ENCODE results near the gene LPP.
A peak's percentile ranks its signal among the peaks of the same experiment; 100 is the strongest.

Gene LPP

DNA sequence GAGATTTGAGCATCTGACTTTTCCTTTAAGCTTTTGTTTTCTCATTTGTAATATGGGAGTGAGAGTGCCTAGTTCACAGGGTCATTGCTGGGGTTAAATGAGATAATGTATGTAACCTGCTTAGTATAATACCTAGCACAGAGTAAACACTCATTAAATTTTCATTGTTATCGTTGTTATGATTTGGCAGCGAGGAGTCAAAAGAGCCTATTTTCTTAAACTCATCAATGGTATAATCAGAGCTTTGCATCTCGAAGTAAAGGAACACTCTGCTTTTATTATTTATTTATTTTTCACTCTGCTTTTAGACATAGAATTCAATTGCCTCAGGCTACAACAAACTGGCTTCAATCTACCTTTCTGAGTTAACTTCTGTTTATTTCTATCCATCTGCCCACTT lies 52.8 kb downstream of the LPP start:
- Histone ChIP-seq H3K4me2 (ENCODE audit: low read length) (no peak overlapping the region), H3K9me2 (ENCODE audit: low read depth, low read length) (no peaks in the 10 kb centered on the region), H3K79me2 (ENCODE audit: insufficient read depth, low read length) (no peaks in the 10 kb centered on the region), H3K36me3 (ENCODE audit: insufficient read depth, low read length) (no peaks in the 10 kb centered on the region), H4K20me1 (ENCODE audit: insufficient read depth, low read length) (no peaks in the 10 kb centered on the region), H3K9me3 (ENCODE audit: low read length) (no peaks in the 10 kb centered on the region), H3K9ac (ENCODE audit: low read length) (no peak overlapping the region; the same call in 1 of the 2 replicates), H3K4me3 (ENCODE audit: low read depth, low read length, poor library complexity, severe bottlenecking) (no peak overlapping the region), H3K27me3 (ENCODE audit: insufficient read depth, low read length) (no peaks in the 10 kb centered on the region), H3F3A (ENCODE audit: insufficient read depth, low read length) (peaks cover 3% of the 10 kb centered on the region; the same call in 1 of the 2 replicates), H2AFZ (ENCODE audit: low read length) (no peak overlapping the region), H3K27ac (ENCODE audit: low read depth, low read length, poor library complexity, severe bottlenecking) (peak overlapping the region; percentile 56), H3K4me1 (ENCODE audit: insufficient read depth, low read length, severe bottlenecking) (peaks cover 47% of the 10 kb centered on the region)
- TF ChIP-seq, protein P1, sequence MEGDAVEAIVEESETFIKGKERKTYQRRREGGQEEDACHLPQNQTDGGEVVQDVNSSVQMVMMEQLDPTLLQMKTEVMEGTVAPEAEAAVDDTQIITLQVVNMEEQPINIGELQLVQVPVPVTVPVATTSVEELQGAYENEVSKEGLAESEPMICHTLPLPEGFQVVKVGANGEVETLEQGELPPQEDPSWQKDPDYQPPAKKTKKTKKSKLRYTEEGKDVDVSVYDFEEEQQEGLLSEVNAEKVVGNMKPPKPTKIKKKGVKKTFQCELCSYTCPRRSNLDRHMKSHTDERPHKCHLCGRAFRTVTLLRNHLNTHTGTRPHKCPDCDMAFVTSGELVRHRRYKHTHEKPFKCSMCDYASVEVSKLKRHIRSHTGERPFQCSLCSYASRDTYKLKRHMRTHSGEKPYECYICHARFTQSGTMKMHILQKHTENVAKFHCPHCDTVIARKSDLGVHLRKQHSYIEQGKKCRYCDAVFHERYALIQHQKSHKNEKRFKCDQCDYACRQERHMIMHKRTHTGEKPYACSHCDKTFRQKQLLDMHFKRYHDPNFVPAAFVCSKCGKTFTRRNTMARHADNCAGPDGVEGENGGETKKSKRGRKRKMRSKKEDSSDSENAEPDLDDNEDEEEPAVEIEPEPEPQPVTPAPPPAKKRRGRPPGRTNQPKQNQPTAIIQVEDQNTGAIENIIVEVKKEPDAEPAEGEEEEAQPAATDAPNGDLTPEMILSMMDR (IDR thresholded peaks at IDR 0.05; ENCODE audit: low read length) = no peak
- TF ChIP-seq EZH2 (IDR thresholded peaks at IDR 0.05; ENCODE audit: borderline replicate concordance, low read length) = no peak

DNA sequence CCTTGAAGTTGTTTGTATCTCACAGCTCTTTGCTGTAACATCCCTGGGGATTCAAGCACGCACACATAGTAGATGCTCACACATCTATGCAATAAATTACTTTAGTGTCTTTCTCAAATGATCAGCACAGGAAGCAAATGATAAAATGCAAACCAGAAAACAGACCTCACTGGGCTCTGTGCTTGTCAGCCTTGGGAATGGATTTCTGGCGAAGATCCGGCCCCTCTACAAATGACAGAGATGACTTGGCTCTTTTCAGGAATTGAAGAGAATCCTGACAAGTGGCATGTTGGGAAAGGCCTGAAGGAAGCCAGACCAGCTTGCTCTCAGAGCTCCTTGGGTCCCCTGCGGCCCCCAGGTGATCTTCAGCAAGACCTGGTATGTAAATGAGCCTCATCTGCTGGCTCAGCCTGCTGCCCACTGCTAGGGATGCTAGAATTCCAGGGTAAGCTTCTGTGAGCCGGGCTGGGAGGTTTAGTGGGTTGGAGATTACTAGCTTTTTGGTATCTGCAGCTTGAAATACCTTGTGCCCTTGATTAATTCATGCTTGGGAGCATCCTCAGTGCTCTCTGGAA lies 54.1 kb downstream of the LPP start:
- Histone ChIP-seq H3K4me3 (ENCODE audit: low read depth, low read length, poor library complexity, severe bottlenecking) (no peak overlapping the region), H3K9ac (ENCODE audit: low read length) (peak overlapping the region; percentile 39; the same call in 1 of the 2 replicates), H3K36me3 (ENCODE audit: insufficient read depth, low read length) (no peaks in the 10 kb centered on the region), H3K4me2 (ENCODE audit: low read length) (peak overlapping the region; percentile 38; the same call in 1 of the 2 replicates), H3K9me2 (ENCODE audit: low read depth, low read length) (no peaks in the 10 kb centered on the region), H3K79me2 (ENCODE audit: insufficient read depth, low read length) (no peaks in the 10 kb centered on the region), H3K27ac (ENCODE audit: low read depth, low read length, poor library complexity, severe bottlenecking) (peak overlapping the region; percentile 56), H4K20me1 (ENCODE audit: insufficient read depth, low read length) (no peaks in the 10 kb centered on the region), H3K9me3 (ENCODE audit: low read length) (no peaks in the 10 kb centered on the region), H3K4me1 (ENCODE audit: insufficient read depth, low read length, severe bottlenecking) (peaks cover 52% of the 10 kb centered on the region), H3K27me3 (ENCODE audit: insufficient read depth, low read length) (no peaks in the 10 kb centered on the region), H2AFZ (ENCODE audit: low read length) (no peak overlapping the region), H3F3A (ENCODE audit: insufficient read depth, low read length) (no peaks in the 10 kb centered on the region)
- no peak for TF ChIP-seq EZH2 (IDR thresholded peaks at IDR 0.05; ENCODE audit: borderline replicate concordance, low read length)
- TF ChIP-seq, protein P1 (IDR thresholded peaks at IDR 0.05; ENCODE audit: low read length) = no peak

DNA sequence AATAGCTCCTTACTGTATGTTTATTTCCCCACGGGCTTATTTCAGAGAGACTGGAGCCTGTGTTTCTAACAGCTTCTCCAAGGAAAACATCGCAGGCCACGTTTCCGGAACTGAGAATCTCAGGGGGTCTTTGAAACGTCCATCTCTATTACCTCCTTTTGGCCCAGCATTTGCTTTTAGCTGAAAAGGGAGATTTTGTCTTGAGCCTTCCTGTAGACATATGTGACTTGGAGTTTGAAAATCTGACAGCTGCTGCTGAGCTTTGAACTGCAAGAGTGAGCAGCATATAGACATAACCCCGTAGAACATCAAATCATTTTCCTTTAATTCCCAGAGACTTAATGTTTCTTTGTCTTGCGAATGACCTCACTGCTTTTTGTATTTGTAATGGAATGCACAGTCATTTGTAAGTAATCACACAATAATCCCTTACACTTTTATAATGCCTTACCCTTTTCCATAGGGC lies 54.6 kb downstream of the LPP start:
- H2AFZ ChIP-seq (ENCODE audit: low read length) = no peak overlapping the region
- H4K20me1 ChIP-seq (ENCODE audit: insufficient read depth, low read length) = no peaks in the 10 kb centered on the region
- H3K4me3 ChIP-seq (ENCODE audit: low read depth, low read length, poor library complexity, severe bottlenecking) = no peak overlapping the region
- H3K27me3 ChIP-seq (ENCODE audit: insufficient read depth, low read length) = no peaks in the 10 kb centered on the region
- no peak for TF ChIP-seq EZH2 (IDR thresholded peaks at IDR 0.05; ENCODE audit: borderline replicate concordance, low read length)
- TF ChIP-seq, protein P1 (IDR thresholded peaks at IDR 0.05; ENCODE audit: low read length) = no peak
- H3F3A ChIP-seq (ENCODE audit: insufficient read depth, low read length) = no peaks in the 10 kb centered on the region
- H3K4me2 ChIP-seq (ENCODE audit: low read length) = peak overlapping the region; percentile 38; the same call in 1 of the 2 replicates
- no peaks in the 10 kb centered on the region for H3K9me2 ChIP-seq (ENCODE audit: low read depth, low read length)
- H3K4me1 ChIP-seq (ENCODE audit: insufficient read depth, low read length, severe bottlenecking) = peaks cover 58% of the 10 kb centered on the region
- no peaks in the 10 kb centered on the region for H3K79me2 ChIP-seq (ENCODE audit: insufficient read depth, low read length)
- H3K9ac ChIP-seq (ENCODE audit: low read length) = peak overlapping the region; percentile 9; the same call in 1 of the 2 replicates
- H3K27ac ChIP-seq (ENCODE audit: low read depth, low read length, poor library complexity, severe bottlenecking) = peak overlapping the region; percentile 56
- H3K9me3 ChIP-seq (ENCODE audit: low read length) = no peaks in the 10 kb centered on the region
- H3K36me3 ChIP-seq (ENCODE audit: insufficient read depth, low read length) = no peaks in the 10 kb centered on the region
